Right lobe of liver (tissue), 6 donors: Measurements from ENCODE around the gene SERPINH1. TPM values are rescaled to one million over a fixed set of nuclear protein-coding genes. Genes with fewer than 3 reads are reported as not detected.
A peak's percentile ranks its signal among the peaks of the same experiment; 100 is the strongest.

Source experiments
- ATAC-seq, 4 donors: fragments of 200-7000 bp; cut with Tn5 transposase; one replicate each; pipeline ENCODE4 v1.9.1; 2020; ENCODE audit warnings: mild to moderate bottlenecking in 4 of 4, moderate library complexity in 4 of 4
- DNase-seq, 3 donors: peaks; one replicate each; pipeline ENCODE4 v3.0.0-alpha.2; 2020
- H3K27ac ChIP-seq, 3 donors: fragments of 200-600 bp; one replicate each; pipeline ENCODE4 v1.8.0; 2022
- H3K27me3 ChIP-seq, 2 donors: fragments of 200-600 bp; one replicate each; pipeline ENCODE4 v1.8.0; 2022
- H3K36me3 ChIP-seq, 4 donors: fragments of 200-600 bp; sonication (generic) in 1 of 4; one replicate each; pipeline versions ENCODE4 v1.5.1 to v1.8.0; 2017 to 2022; ENCODE audit warnings: control low read depth in 1 of 4
- H3K4me1 ChIP-seq, 4 donors: fragments of 200-600 bp; sonication (generic) in 1 of 4; one replicate each; pipeline versions ENCODE4 v1.5.1 to v1.8.0; 2017 to 2022; ENCODE audit warnings: control low read depth in 1 of 4
- H3K4me3 ChIP-seq, 3 donors: fragments of 200-600 bp; one replicate each; pipeline ENCODE4 v1.8.0; 2022
- H3K9me3 ChIP-seq, 4 donors: fragments of 200-600 bp; sonication (generic) in 1 of 4; one replicate each; pipeline versions ENCODE4 v1.5.1 to v1.8.0; 2017 to 2022; ENCODE audit warnings: control low read depth in 1 of 4
- CTCF ChIP-seq, 4 donors: fragments of 200-600 bp in 3 of 4; fragments of 450-650 bp in 1 of 4; IDR thresholded peaks; one replicate each; pipeline versions ENCODE4 v1.5.1 to v1.8.0; 2016 to 2022; ENCODE audit warnings: antibody characterized with exemption in 4 of 4, mild to moderate bottlenecking in 2 of 4
- POLR2A ChIP-seq: fragments of 450-650 bp; IDR thresholded peaks from one replicate; pipeline ENCODE4 v1.6.1; 2017; ENCODE audit warnings: antibody characterized with exemption, mild to moderate bottlenecking
- WGBS: methylation state at CpG from one replicate; pipeline ENCODE4 v1.1.6; 2018; ENCODE audit warnings: low coverage, low lambda C conversion rate; ENCODE audit not compliant: insufficient coverage; ENCODE audit errors: missing lambda C conversion rate; 5-methylcytosine and 5-hydroxymethylcytosine counted together
- intact Hi-C, 2 donors: fragments of 100-400 bp; cut with DNase I; formaldehyde crosslinking; loops; one replicate each; pipeline versions ENCODE4 v1.11.2 to v1.14.1; 2022
- total RNA-seq, 6 experiments: library from RNA; depleted of rRNA in 2 of 6; stranded (reverse); fragments of >200 nt in 2 of 6; fragmentation: NEBNext Ultra II Directional in 3 of 6; extraction: Animal tissue kit (Norgen Biotek cat#: 25700) in 3 of 6; gene quantifications; one replicate each; pipeline versions ENCODE4 v1.1.0 to v1.2.4, GENCODE V29; 2016 to 2023
- donor health status: DM: no; HTN: yes; CAD: no.
- donor health status: DM: no; HTN: no; CAD: no.
- donor health status: DM: no; HTN: no; CAD: no.
- donor health status: DM: no; HTN: yes; CAD: no.
- donor health status: DM: no; HTN: yes; CAD: no.

The SERPINH1 gene
- total RNA-seq, 6 experiments from 2014 or later = 14.6 to 44.3 (median 33.8) TPM

- Histone ChIP-seq H3K27me3 (no peaks in the 10 kb centered on the region), H3K9me3 (no peaks in the 10 kb centered on the region), H3K4me1 (peaks cover 0 to 10% (median 4%) of the 10 kb centered on the region in 4 donors), H3K27ac (no peak overlapping the region), H3K4me3 (no peak overlapping the region), H3K36me3 (no peaks in the 10 kb centered on the region)
- no peak for TF ChIP-seq CTCF (IDR thresholded peaks at IDR 0.05)
- TF ChIP-seq POLR2A = no peak
- WGBS = 83% methylated on average over 2 of the region's 7 CpGs
- no peak for ATAC-seq
- DNase-seq = no peak
- intact Hi-C loops = no loop called here
These were observed 39.6 kb upstream of the SERPINH1 start for GRCh38 chr11:75522286-75523044.

DNA sequence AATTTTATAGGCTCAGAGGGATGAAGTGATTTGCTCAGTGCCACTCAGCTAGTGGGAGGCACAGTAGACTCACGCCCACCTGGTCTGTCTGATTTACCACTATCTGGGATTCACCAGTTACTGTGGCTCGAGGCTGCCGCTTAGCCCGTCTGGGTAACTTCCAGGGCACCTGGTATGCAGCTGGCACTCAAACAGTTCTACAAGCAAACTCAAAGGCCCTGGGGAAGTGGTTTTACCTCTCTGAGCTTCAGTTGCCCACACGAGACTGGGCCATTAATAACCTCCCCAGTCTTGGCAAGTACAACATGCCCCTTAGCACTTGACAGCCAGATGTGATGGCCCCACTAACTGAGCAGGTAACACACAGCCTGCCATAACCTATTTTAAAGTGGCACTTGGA is 38.9 kb upstream of the SERPINH1 start:
- intact Hi-C loops = no loop called here
- no peaks in the 10 kb centered on the region for H3K36me3 ChIP-seq
- no peaks in the 10 kb centered on the region for H3K27me3 ChIP-seq
- H3K4me1 ChIP-seq = peaks cover 0 to 10% (median 4%) of the 10 kb centered on the region in 4 donors
- 100% methylated on average over 1 of the region's 5 CpGs for WGBS
- ATAC-seq (no peak), DNase-seq (no peak)
- TF ChIP-seq POLR2A = no peak
- no peak for TF ChIP-seq CTCF (IDR thresholded peaks at IDR 0.05)
- no peak overlapping the region for H3K4me3 ChIP-seq
- no peaks in the 10 kb centered on the region for H3K9me3 ChIP-seq
- H3K27ac ChIP-seq = no peak overlapping the region

DNA sequence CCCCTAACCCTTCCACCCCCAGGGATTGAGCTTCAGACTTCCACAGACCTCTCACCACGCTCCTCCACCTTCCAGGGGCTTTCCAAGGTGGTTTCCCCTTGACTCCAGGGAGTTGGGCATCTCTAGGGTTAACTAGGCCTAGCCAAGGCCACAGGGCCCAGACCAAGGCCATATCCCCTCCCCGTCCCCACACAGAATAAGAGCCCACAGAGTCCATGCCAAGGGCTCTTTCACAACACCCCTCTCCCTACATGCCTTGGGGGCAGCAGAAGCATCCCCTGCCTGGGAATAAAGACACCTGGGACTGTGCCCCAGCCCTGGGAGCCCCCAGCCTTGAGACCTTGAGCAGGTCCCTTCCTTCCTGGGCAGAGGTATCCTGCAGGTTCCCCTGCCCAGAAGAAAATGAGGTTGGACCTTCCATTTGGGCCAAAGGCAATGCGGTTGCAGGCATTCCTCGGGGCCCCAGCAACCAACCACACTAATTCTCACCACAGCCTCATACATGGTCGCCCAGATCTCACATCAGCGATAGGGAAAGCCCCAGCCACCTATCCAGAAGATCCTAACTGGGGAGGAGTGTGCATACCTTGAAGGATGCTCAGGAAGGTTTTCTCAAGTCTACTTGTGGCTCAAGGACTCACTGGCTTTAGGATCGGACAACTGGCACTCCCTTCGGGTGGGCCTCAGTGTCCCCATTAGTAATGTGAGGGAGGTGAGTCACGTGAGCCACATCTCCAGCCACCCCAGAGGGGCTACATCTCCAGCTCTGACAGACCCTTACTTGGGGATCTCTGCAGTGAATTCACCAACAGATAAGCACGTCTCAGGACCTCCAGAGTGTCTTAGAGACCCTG is 38.0 kb upstream of the SERPINH1 start:
- Histone ChIP-seq H3K27ac (no peak overlapping the region), H3K9me3 (no peaks in the 10 kb centered on the region), H3K4me1 (peaks cover 0 to 10% (median 4%) of the 10 kb centered on the region in 4 donors), H3K36me3 (no peaks in the 10 kb centered on the region), H3K27me3 (no peaks in the 10 kb centered on the region), H3K4me3 (peak overlapping the region; percentile 63 to 73 (median 68))
- 78% methylated on average over 1 of the region's 10 CpGs for WGBS
- intact Hi-C loops = no loop called here
- TF ChIP-seq POLR2A = no peak
- no peak for TF ChIP-seq CTCF (IDR thresholded peaks at IDR 0.05)
- DNase-seq = no peak
- no peak for ATAC-seq

GRCh38 chr11:75524665-75525432 is 37.2 kb upstream of the SERPINH1 start:
- WGBS = 26% methylated on average over 17 of the region's 51 CpGs
- peaks cover 0 to 10% (median 4%) of the 10 kb centered on the region in 4 donors for H3K4me1 ChIP-seq
- H3K27me3 ChIP-seq = no peaks in the 10 kb centered on the region
- H3K9me3 ChIP-seq = no peaks in the 10 kb centered on the region
- H3K4me3 ChIP-seq = peak overlapping the region; percentile 63 to 73 (median 68)
- H3K36me3 ChIP-seq = no peaks in the 10 kb centered on the region
- ATAC-seq (no peak), DNase-seq (peak in 1 of 3 donors; percentile 29)
- intact Hi-C loops = no loop called here
- no peak overlapping the region for H3K27ac ChIP-seq
- TF ChIP-seq POLR2A = no peak
- no peak for TF ChIP-seq CTCF (IDR thresholded peaks at IDR 0.05)
